SKM-1 (cell line): Measurements from ENCODE around the gene KIAA0513.

Experiments
- DNase-seq: peaks from one replicate; lab custom pipeline; 2025; ENCODE audit not compliant: unreplicated experiment; lab: John Stamatoyannopoulos, UW

Gene KIAA0513

GRCh38 chr16:85086347-85087291, 59.0 kb downstream of the KIAA0513 start:
- DNase-seq: peak; percentile 17

DNA sequence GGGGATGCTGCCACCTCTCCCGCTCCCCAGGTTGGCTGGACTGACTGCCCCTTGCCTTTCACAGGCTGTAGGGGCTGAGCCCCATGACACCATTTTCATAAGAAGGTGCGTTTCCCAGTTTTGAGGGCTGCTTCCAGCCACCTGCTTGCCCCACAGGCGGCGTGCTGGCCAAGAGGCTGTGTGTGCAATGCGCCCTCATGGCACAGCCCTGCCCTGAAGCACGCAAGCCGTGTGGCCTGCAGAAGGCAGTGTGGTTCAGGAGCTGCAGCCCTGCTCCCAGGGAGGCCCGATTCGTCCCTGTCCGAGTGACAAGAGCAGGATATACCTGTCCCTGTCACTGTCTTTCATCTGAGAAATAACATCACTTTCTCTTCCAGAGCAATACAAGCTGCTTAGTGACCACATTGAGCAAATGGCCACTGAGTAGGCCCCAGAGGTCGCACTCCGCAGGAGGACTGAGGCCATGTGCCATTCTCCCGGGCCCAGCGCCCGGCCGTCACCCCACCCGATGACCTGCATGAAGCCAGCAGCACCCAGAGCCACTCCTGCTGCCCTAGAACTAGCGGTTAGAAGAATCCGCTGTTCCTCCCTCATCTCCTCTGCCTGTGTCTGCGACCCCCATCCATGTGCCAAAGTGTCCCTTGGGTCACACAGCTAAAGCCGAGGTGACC, 60.4 kb downstream of the KIAA0513 start:
- DNase-seq: no peak

GRCh38 chr16:85088570-85089199, 61.1 kb downstream of the KIAA0513 start:
- DNase-seq: no peak

DNA sequence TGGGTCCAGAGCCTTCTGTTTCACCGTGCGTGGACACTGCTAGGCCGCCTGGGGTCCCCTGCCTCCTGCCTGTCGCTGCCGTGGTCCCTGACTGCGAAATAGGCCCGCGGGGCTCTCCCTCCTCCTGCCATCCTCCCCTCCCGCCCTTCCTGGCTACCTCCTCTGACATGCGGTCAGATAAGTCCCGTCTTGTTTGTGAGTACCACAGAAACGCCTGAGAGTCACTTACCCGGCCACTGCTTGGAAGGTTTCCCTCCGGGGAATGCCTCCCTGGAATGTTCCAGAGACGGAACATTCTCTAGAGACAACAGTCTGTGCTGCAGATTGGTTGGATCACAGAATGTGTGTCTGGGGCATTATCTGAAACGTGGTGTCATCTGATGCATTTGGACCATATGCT, 61.9 kb downstream of the KIAA0513 start:
- DNase-seq: no peak

- DNase-seq: no peak
Measured at GRCh38 chr16:85090181-85090580, 62.6 kb downstream of the KIAA0513 start.

- DNase-seq: no peak
Measured at GRCh38 chr16:85090873-85091521, 63.4 kb downstream of the KIAA0513 start.

- DNase-seq: no peak
Measured at GRCh38 chr16:85091522-85091910, 63.9 kb downstream of the KIAA0513 start.

DNA sequence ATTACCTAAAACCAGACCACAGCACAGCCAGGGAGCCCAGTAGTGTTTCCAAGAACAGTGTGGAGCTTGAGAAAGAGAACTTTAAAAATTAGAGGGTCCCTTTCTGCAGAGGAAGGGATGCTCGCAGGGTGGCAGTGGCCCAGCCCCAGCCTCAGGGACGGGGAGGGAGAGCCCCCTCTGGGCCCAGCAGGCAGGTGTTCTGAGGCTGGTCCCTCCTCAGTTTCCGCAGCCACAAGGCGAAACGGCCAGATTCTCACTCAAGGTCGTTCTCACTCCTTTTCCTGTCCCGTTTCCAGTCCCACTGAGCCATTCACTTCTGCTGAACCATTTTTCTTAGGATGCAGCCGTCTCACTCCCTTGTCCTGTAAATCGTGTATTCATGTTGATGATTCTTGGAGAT, 64.7 kb downstream of the KIAA0513 start:
- no peak for DNase-seq

GRCh38 chr16:85092851-85093250, 65.3 kb downstream of the KIAA0513 start:
- DNase-seq: no peak

- DNase-seq: no peak
Measured at GRCh38 chr16:85093705-85094104, 66.1 kb downstream of the KIAA0513 start.

DNA sequence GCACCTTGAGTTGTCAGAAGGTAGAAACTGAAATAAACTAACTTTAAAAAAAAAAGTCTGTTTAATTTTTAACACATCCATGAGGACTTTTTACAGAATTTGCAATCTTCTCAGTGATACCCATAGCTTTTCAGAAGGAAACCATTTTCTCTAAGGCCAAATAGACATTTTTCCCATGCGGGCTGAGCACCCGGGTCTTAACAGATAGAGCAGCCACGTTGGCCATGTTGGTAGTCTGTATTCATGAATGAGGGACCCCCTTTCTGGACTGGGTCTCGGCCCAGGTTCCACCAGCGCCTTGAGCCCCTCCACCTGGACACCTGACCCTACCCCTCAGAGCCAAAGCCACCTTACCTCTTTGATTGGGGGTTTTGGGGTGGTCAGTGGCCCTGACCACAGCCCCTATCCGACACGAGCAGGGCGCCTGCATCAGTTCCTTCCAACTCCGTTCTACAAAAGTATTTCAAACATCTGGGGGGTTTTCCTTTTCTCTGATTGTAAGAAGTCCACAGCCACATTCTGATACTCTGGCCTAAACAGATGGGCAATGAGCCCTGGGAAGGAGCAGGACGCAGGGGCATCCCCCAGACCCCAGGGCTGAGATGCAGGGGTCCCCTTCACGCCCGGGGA, 66.7 kb downstream of the KIAA0513 start:
- DNase-seq: no peak

DNA sequence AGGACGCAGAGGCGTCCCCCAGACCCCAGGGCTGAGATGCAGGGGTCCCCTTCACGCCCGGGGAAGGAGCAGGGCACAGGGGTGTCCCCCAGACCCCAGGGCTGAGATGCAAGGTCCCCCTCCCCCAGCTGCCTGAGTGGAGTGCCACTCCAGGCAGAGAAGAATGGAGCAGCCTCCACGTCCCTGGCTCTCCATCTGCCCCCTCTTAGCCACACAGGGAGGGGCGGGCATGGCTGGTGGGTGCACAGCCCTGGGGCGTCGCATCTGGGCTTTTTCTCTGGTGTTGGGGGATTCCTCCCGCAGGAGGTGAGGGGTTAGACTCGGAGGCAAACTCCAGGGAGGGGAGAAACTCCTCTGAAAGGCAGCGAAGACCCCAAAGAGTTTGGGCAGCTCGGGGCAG, 67.2 kb downstream of the KIAA0513 start:
- no peak for DNase-seq

GRCh38 chr16:85096921-85097320, 69.3 kb downstream of the KIAA0513 start:
- no peak for DNase-seq

DNA sequence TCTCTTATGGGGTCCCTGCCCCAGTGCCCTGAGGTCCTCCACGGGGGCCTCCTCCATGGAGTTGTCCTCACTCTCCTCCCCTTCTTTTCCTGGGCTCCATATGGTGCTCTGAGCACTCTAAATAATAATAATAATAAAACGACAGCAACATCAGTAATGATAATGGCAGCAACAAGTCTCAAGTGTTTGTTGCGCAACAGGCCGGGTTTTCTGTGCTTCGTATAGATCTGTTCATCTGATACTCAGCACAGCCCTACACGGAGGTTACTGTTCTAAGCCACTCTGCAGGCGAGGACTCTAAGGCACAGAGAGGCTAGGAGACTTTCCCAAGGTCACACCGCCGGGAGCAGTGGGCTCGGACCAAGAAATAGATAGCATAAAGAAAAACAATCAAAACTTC, 71.0 kb downstream of the KIAA0513 start:
- no peak for DNase-seq

GRCh38 chr16:85100265-85100664, 72.7 kb downstream of the KIAA0513 start:
- DNase-seq: no peak

DNA sequence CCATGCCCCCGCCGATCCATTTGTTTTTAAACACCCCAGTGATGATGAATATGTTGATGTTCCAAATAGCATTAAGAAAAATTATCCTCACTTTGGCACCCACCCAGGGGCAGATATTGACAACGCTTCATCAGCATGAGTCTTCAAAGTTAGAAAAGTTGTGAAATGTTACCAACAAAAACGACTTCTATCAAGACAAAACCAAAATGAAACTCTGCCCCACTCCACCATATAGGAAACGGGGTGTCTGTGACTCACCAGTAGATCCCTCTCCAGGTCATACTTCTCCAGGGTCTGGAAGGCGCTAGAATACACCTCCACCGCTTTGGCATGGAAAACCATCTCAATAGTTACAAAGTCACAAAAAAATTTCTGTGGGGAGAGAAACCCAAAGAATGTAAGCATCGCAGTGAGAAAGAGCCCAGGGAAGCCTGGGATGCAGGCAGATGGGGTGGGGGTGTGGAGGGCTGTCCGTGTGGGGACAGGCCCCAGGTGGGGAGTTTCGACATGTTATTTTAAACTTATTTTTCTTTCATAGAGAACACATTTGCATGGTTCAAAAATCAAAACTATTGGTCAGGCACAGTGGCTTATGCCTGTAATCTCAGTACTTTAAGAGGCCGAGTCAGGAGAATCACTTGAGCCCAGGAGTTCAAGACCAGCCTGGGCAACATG, 74.5 kb downstream of the KIAA0513 start:
- DNase-seq: no peak

DNA sequence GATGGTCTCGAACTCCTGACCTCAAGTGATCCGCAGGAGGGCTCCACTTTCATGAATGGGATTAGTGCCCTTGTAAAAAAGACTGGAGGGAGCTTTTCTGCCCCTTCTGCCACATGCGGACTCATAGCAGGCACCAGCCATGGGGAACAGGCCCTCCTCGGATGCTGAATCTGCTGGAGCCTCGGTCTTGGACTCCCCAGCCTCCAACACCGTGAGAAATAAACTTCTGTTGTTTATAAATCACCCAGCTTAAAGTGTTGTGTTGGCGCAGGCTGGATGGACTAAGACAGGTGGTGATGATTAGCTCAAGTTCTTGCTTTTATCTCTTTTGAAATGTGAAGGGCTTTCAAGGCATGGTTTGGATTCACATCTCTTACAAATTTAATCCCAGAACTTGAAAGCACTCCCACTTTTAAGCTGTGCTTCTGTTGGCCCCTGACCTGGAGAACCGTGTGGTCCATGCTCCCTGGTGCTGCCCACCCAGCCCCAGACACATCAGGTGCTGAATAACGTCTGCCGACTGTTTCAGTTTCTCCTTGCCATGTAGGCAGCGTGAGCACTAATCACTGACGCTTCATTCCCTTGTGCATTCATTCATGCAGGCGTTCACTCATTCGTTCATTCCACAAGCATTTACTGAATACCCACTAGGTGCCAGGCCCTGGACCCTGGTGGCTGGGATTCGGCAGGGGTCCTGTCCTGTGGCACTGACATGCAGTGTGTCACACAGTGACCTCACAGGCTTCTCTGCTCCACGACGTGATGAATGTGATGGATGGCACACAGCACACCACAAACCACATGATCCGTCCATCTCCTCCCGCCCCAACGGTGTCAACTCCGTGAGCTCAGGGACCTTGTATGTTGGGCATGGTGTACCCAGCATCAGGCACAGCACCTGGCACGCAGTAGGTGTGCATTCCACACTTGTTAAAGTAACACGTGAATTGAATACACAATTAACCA, 75.8 kb downstream of the KIAA0513 start:
- DNase-seq: no peak

DNA sequence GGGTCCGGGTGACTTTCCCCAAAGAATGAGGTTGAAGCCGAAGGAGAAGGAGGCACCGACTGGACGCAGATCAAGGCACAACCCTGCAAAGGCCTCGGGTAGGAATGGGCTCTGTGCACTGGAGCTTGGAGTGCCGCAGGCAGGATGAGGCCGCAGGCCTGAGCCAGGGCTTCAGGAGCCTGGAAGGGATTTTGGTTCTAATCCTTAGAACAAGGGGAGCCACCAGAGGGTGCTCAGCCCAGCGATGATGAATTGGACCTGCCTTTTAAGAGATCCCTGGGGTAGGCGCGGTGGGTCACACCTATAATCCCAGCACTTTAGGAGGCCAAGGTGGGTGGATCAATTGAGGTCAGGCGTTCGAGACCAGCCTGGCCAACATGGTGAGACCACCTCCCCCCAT, 76.6 kb downstream of the KIAA0513 start:
- no peak for DNase-seq

DNA sequence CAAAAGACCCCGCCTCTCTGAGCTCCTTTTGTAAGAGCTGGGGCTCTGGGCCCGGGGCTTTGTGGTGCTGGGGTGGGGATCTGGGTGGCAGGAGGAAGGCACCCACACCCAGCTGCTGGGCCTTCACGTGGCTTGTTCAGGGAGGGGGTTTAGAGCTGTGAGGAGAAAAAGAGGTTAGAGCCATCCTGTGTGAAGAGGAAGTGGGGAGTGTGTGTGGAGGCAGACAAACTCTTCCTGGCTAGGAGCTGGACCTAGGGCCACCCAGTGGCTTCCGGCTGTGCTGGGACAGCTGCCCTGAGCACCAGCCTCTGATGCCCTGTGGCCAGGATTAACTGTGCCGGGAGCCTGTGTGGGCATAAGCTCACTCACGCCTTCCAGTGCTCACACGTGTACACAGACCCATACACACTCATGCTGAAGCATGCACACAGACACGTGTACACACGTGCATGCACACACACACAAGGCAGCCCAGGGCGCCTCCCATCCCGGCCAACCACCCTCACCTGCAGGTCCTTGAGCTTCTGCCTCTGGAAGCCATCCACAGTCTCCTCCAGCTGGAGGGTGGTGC, 77.3 kb downstream of the KIAA0513 start:
- DNase-seq: peak; percentile 21
